Stimulated activated memory B cell treated with anti-CD40 and anti-IgM and Interleukin-4, amounts not matched to agents 10 μg/mL and 1 μg/mL and 100 μg/mL, for 72 hours (primary cell): ENCODE data around the gene WRNIP1.

ENCODE experiments used
- ATAC-seq: fragments of 150-1000 bp; cut with Tn5 transposase; 2 replicates; pipeline ENCODE4 v1.10.0; 2021
- H3K27ac Mint-ChIP-seq: one replicate; pipeline ENCODE4 v1.8.0; 2022; ENCODE audit warnings: mild to moderate bottlenecking, mixed read lengths
- H3K27me3 Mint-ChIP-seq: one replicate; pipeline ENCODE4 v1.8.0; 2022; ENCODE audit warnings: mixed read lengths
- H3K36me3 Mint-ChIP-seq: one replicate; pipeline ENCODE4 v1.8.0; 2022; ENCODE audit warnings: mixed read lengths
- H3K4me1 Mint-ChIP-seq: one replicate; pipeline ENCODE4 v1.8.0; 2022; ENCODE audit warnings: mixed read lengths
- H3K4me3 Mint-ChIP-seq: one replicate; pipeline ENCODE4 v1.8.0; 2022; ENCODE audit warnings: mild to moderate bottlenecking, moderate library complexity, mixed read lengths
- H3K9me3 Mint-ChIP-seq: one replicate; pipeline ENCODE4 v1.8.0; 2022; ENCODE audit warnings: mixed read lengths

Gene WRNIP1

DNA sequence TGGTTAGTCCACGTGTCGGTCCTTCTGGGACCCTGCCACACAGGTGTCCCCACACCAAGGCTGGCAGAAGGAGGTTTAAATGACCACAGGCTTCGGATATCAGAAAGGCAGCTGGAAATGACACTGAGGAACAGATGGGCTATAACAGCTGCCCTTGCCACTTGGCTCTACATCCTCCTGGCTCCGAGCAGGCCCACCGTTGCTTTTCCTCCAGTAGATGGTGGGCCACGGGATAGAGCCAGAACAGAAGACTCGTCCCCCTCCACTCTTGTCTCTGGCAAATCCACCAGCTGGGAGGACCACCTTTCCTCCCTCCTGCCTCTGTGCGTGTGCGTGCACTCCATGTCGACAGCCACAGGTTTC, 17.6 kb downstream of the WRNIP1 start:
- ATAC-seq: no peak
- Mint-ChIP-seq H3K9me3 (no peaks in the 10 kb centered on the region), H3K4me1 (peaks cover 1% of the 10 kb centered on the region), H3K36me3 (peaks cover 52% of the 10 kb centered on the region), H3K27me3 (no peaks in the 10 kb centered on the region), H3K27ac (no peak overlapping the region), H3K4me3 (no peak overlapping the region)

DNA sequence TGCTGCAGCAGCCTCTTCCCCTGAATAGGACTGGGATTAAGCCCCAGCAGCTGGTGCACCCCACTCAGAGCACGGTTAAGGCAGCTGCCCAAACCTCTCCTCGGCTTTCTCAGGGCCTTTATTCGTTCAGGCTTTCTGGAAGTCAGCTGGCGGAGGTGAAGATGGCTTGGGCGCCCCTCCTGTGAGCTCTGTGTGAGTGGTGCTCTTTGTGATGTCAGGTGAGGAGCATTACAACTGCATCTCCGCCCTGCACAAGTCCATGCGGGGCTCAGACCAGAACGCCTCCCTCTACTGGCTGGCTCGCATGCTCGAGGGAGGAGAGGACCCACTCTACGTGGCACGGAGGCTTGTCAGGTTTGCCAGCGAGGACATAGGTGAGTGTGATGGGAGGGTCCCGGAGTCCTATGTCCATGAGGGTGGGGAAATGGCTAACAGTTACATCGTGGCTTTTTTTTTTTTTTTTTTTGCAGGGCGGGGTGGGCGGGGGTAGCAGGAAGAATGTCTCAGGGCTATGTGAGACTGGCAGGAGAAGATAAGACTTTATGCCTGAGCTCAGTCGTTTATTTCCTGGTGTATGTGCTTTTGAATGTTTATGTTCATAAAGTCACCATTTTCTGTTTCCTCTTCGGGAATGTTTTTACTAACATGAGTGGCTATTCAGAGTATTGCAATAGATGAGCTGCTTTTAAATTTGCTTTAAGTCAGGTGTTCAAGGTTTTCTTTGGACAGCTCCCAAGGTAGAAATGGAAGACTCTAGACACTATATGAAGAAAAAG, 18.2 kb downstream of the WRNIP1 start:
- H3K36me3 Mint-ChIP-seq: peaks cover 55% of the 10 kb centered on the region

DNA sequence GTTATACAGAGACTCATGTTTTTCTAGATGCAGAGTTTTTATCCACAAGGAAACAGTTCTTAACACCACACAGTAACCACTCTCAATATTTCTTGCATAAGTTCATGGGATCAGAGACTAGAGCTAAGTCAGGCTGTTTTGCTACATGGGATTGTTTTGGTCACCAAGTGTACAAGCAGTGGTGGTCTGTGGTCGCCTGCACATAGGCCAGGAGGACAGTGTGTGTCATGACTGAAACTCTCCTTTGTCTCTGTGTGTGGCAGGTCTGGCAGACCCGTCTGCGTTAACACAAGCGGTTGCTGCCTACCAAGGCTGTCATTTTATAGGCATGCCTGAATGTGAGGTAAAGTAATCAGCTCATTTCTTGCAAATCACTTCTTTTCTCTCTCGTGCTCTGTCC, 18.9 kb downstream of the WRNIP1 start:
- Mint-ChIP-seq H3K27ac (no peak overlapping the region), H3K36me3 (peaks cover 54% of the 10 kb centered on the region), H3K4me3 (no peak overlapping the region), H3K4me1 (no peaks in the 10 kb centered on the region), H3K27me3 (no peaks in the 10 kb centered on the region), H3K9me3 (no peaks in the 10 kb centered on the region)
- ATAC-seq: no peak

More for the DNA sequence above, 18.2 kb downstream of the WRNIP1 start:
- no peaks in the 10 kb centered on the region for H3K4me1 Mint-ChIP-seq
- no peak for ATAC-seq
- H3K27ac Mint-ChIP-seq: no peak overlapping the region
- H3K27me3 Mint-ChIP-seq: no peaks in the 10 kb centered on the region
- H3K9me3 Mint-ChIP-seq: no peaks in the 10 kb centered on the region
- no peak overlapping the region for H3K4me3 Mint-ChIP-seq

DNA sequence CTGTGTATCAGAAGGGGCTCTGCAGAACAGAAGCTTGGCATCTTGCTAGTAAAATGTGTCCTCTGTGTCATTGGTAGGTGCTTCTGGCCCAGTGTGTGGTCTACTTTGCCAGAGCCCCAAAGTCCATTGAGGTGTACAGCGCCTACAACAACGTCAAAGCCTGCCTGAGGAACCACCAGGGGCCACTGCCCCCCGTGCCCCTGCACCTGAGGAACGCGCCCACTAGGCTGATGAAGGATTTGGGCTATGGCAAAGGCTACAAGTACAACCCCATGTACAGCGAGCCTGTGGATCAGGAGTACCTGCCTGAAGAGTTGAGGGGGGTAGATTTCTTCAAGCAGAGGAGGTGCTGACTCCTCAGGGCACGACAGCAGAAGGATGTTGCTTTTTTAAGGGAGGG, 19.7 kb downstream of the WRNIP1 start:
- H3K4me1 Mint-ChIP-seq: no peaks in the 10 kb centered on the region
- no peak overlapping the region for H3K4me3 Mint-ChIP-seq
- no peaks in the 10 kb centered on the region for H3K27me3 Mint-ChIP-seq
- H3K9me3 Mint-ChIP-seq: no peaks in the 10 kb centered on the region
- peaks cover 48% of the 10 kb centered on the region for H3K36me3 Mint-ChIP-seq
- ATAC-seq: no peak
- H3K27ac Mint-ChIP-seq: no peak overlapping the region

DNA sequence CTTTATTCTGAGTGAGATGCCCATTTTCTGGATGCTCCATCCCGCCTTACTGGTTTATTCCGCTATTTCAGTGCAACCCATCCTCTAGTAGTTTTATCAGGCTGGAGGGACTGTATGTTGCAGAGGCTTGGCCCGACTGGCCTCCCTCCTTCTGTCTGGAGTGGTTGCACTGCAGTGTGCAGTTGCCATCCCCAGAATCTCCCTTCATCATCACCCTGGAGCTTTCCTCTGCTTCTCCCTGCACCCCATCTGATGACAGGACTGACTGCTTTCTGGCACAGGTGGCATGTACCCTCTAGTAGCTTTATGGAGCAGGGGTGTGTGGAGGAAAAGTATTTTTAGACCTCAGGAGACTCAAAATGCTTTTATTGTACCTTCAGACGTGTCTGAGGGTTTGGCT, 21.1 kb downstream of the WRNIP1 start:
- no peak for ATAC-seq
- Mint-ChIP-seq H3K36me3 (peaks cover 44% of the 10 kb centered on the region), H3K4me3 (no peak overlapping the region), H3K27me3 (no peaks in the 10 kb centered on the region), H3K4me1 (peaks cover 11% of the 10 kb centered on the region), H3K27ac (no peak overlapping the region), H3K9me3 (no peaks in the 10 kb centered on the region)

DNA sequence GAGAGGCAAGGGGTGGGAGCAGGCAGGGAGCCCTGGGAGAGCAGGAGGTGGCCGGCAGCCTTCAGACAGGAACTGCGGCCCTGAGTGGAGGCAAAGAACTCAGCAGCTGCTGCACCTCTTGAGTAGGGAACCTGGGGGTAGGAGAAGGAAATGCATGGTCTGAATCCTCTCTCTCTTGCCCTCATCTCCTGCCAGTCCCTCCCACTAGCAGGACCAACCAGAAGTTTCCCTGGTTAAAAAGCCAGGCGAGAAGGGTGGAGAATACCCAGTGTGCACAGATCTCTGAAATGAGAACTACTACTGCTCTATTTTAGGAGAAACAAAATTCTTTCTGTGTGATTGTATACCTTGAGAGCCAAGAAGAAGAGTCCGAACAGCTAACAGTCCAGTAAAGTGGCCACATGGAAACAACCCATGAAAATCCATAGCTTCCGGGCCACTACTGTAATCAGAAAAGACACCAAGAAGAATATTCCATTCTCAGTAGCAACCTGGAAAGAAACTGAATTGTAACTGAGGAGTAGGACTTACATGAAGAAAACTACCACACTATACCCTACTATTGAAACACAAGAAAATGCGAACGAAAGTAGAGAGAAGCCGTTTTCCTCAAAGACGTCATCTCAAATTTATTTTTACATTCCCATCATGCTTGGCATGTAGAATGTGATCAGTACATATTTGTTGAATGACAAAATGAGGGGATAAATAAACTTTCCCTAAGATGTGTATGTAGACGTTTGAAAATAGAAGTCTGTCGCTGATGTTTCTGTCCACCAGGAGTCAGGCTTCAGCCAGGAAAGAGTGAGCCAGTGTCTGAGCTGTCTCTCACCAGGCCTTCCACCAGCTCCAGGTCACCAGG, 25.6 kb downstream of the WRNIP1 start:
- peak; percentile 85 for ATAC-seq
- H3K36me3 Mint-ChIP-seq: peaks cover 23% of the 10 kb centered on the region
- H3K27ac Mint-ChIP-seq: peak overlapping the region; percentile 67
- no peak overlapping the region for H3K4me3 Mint-ChIP-seq
- H3K27me3 Mint-ChIP-seq: no peaks in the 10 kb centered on the region
- no peaks in the 10 kb centered on the region for H3K9me3 Mint-ChIP-seq
- peaks cover 39% of the 10 kb centered on the region for H3K4me1 Mint-ChIP-seq

DNA sequence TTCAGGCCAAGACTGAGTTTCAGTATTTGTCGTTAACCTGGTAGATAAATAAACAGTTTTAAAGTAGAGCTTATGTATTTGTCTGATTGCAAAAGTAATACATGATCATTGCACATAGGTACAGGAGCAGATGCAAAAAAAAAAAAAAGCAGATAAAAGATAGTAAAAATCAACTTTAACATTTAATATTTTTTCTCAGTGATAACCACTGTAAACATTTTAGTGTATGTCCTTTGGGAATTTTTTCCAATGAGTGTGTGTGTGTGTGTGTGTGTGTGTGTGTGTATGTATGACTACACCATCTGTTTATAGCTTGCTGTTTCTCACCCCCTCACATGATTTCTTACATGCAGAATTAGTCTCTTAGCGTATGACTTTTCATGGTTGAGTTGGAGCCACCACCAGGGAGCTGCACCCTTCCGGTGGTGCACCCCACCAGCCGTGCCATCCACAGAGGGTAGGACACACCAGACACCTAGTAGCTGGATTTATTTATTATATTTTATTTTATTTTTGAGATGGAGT, 26.3 kb downstream of the WRNIP1 start:
- peak; percentile 47 for ATAC-seq

DNA sequence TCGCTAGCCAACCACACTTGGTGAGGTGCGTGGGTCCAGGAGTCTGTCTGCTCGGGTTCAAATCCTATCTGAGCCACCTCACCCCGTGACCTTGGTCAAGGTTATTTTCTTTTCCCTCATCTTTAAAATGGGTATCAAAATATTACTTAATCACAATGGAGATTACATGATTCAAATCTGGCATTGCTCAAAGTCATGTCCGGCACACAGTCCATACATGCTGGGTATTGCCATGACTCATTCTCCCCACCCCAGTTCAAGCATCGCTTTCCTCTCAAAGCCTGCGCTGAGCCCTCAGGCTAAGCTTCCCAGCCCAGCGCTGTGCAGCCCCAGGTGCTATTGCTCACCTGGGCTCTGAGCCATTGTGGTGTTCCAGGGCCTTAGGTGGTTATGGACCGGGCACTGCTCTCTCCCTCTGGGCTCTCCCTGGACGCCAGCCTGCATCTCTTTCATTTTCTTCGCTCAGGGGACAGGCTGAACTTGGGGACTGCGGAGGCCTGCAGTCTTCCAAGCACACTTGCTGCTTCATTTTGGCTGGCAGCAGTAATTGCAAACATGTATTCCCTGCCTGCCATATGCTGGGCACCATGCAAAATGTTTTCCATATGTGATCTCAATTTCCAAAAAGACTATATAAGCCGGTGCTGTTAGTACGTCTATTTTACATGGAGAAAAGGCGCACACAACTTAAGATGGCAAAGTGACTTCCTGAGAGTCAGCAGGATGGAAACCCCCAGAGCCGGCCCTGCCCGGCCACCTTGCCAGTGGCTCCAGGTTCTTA, 27.3 kb downstream of the WRNIP1 start:
- Mint-ChIP-seq H3K4me1 (peaks cover 48% of the 10 kb centered on the region), H3K9me3 (no peaks in the 10 kb centered on the region), H3K27ac (peak overlapping the region; percentile 66), H3K27me3 (no peaks in the 10 kb centered on the region), H3K4me3 (no peak overlapping the region), H3K36me3 (peaks cover 11% of the 10 kb centered on the region)
- no peak for ATAC-seq

More for the DNA sequence above, 26.3 kb downstream of the WRNIP1 start:
- no peaks in the 10 kb centered on the region for H3K9me3 Mint-ChIP-seq
- no peaks in the 10 kb centered on the region for H3K27me3 Mint-ChIP-seq
- no peak overlapping the region for H3K4me3 Mint-ChIP-seq
- H3K36me3 Mint-ChIP-seq: peaks cover 18% of the 10 kb centered on the region
- H3K4me1 Mint-ChIP-seq: peaks cover 39% of the 10 kb centered on the region
- peak overlapping the region; percentile 53 for H3K27ac Mint-ChIP-seq

DNA sequence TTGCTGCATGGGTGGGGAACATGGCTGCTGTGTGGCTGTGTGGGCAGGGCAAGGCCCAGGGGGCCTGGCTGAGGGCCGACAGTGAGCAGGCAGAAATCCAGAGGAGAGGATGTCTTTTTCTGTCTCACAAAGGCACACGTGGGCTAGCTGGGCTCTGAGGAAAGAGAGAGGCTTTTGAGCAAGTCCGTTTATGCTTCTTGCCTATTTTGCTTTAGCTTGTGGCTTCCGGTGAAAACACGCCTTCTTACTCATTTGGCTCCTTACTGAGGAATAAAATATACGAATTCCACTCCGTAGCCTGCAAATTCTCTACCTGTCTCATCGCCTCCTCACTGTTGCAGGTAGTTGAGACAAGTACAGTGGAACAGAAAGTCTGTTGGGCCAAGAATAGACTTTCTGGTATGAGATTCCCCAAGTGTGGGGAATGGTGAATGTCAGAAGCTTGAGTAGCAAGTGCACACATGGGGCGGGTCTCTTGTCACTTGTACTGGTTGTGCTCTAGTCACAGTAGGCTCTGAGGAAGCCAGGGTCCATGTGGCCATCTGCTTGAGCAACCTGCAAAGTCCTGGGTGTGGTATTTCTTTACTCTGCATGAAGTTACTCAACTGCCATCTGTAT, 28.4 kb downstream of the WRNIP1 start:
- H3K4me1 Mint-ChIP-seq: peaks cover 53% of the 10 kb centered on the region
- peaks cover 6% of the 10 kb centered on the region for H3K36me3 Mint-ChIP-seq
- H3K4me3 Mint-ChIP-seq: no peak overlapping the region
- H3K27ac Mint-ChIP-seq: peak overlapping the region; percentile 66
- no peaks in the 10 kb centered on the region for H3K27me3 Mint-ChIP-seq
- no peaks in the 10 kb centered on the region for H3K9me3 Mint-ChIP-seq
- no peak for ATAC-seq

DNA sequence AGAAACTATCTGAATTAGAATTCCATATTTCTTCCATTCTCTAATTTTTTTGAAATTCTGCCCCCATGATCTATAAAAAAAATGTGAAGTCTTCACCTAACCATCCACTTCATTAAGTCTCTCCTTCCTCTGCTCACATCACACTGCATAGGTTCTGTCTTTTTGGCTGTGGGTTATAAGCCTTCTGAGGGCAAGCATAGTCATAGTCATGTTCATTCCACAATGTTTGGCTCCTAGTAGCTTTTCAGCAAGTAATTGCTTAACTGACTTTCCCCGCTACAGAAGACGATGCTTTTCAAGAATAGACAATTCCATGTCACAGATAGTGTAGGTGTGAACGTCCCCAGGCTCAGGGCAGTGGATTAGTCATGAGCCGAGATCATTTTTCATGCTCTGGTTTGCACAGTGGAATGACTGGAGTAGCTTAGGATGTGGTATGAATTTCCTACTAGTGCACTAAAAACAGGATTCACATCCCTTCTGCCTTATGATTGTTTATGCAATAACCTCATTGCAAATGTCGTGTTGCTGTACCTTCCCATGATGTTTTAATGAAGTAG, 29.1 kb downstream of the WRNIP1 start:
- ATAC-seq: no peak
- no peaks in the 10 kb centered on the region for H3K27me3 Mint-ChIP-seq
- H3K4me3 Mint-ChIP-seq: no peak overlapping the region
- H3K36me3 Mint-ChIP-seq: peaks cover 6% of the 10 kb centered on the region
- H3K4me1 Mint-ChIP-seq: peaks cover 53% of the 10 kb centered on the region
- H3K9me3 Mint-ChIP-seq: no peaks in the 10 kb centered on the region
- no peak overlapping the region for H3K27ac Mint-ChIP-seq

DNA sequence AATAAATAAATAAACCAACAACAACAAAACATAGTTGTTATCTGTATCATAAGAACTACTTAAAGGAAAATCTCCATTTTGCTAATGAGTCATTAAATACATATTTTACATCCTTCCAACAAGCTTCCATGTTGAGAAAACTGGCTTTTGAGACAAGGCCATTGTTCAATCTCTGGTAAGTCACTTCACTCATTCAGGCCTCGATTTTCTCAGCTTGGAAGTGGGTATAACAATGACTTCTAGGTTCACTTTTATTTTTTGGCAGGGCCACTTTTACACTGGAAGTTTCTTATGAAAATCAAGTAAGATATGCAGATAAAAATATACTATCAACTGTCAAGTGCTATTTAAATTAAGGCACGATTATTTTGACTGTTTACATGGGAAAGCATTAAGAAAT, 30.0 kb downstream of the WRNIP1 start:
- peaks cover 6% of the 10 kb centered on the region for H3K36me3 Mint-ChIP-seq
- no peak for ATAC-seq
- no peaks in the 10 kb centered on the region for H3K9me3 Mint-ChIP-seq
- no peak overlapping the region for H3K4me3 Mint-ChIP-seq
- H3K27me3 Mint-ChIP-seq: no peaks in the 10 kb centered on the region
- peaks cover 53% of the 10 kb centered on the region for H3K4me1 Mint-ChIP-seq
- H3K27ac Mint-ChIP-seq: no peak overlapping the region

DNA sequence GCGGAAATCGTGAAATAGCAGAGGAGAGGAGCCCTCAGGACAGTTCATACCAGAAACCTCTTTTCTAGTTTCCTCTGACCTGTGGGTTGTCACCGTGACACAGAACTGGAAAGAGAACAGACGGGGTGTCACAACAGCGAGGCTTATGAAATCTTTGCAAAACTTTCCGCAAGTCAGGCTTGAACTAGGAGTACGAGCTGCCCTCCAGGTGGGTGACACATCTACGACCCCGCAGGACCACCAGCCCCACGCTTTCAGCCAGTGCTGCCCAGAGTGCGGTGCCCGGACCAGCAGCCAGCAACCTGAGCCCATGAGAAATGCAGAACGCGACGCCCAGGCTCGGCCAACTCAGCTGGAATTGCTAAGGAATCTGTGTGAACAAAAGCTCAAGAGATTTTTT, 30.8 kb downstream of the WRNIP1 start:
- H3K36me3 Mint-ChIP-seq: peaks cover 6% of the 10 kb centered on the region
- ATAC-seq: no peak

DNA sequence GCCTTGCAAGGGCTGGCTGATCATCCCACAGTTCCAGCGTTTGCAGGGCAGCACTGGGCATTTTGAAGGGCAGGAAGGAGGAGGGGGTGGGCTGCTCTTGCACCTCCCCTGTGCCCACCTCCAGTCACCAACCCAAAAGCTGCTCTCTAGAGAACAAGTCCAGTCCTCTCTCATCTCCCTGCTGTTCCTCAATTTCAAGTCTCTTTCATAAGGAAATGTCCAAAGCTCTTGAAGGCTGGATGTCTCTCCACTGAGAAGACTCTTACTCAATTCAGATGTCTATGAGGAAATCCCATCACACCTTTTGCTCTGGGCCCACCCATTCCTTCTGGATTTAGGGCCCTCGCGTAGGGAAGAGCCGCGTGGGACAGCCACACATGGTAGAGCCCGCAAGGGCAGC, 31.7 kb downstream of the WRNIP1 start:
- ATAC-seq: no peak
- H3K9me3 Mint-ChIP-seq: no peaks in the 10 kb centered on the region
- no peak overlapping the region for H3K4me3 Mint-ChIP-seq
- no peak overlapping the region for H3K27ac Mint-ChIP-seq
- H3K4me1 Mint-ChIP-seq: peaks cover 37% of the 10 kb centered on the region
- peaks cover 9% of the 10 kb centered on the region for H3K36me3 Mint-ChIP-seq
- H3K27me3 Mint-ChIP-seq: no peaks in the 10 kb centered on the region

More for the DNA sequence above, 30.8 kb downstream of the WRNIP1 start:
- Mint-ChIP-seq H3K4me1 (peaks cover 46% of the 10 kb centered on the region), H3K9me3 (no peaks in the 10 kb centered on the region), H3K27ac (no peak overlapping the region), H3K27me3 (no peaks in the 10 kb centered on the region), H3K4me3 (no peak overlapping the region)

DNA sequence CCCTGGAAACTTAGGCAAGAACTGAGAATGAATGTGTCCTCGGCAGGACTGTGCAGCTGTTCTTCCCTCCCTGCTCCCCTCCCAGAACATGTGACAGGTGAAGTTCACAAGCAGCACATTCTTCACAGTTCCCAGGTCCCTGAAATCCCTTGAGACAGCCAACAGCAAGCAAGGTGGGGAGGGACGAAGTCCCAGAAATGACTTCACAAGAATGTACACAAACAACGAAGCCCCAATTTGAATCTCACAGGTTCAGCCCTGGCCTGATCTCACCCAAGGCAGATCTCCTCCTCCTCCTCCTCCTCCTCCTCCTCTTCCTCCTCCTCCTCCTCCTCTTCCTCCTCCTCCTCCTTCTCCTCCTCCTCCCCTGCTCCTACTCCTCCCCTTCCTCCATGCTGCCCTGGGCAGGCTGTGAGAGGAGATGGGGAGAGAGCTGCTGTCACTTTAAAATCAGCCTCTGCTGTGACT, 32.4 kb downstream of the WRNIP1 start:
- Mint-ChIP-seq H3K36me3 (peaks cover 10% of the 10 kb centered on the region), H3K27me3 (no peaks in the 10 kb centered on the region), H3K9me3 (no peaks in the 10 kb centered on the region), H3K4me3 (no peak overlapping the region), H3K4me1 (peaks cover 29% of the 10 kb centered on the region), H3K27ac (peak overlapping the region; percentile 48)
- ATAC-seq: no peak
